K562 (cell line): Measurements from ENCODE around the gene MROH8. TPM values are rescaled to one million over a fixed set of nuclear protein-coding genes. Genes with fewer than 3 reads are reported as not detected.

Source experiments
- ATAC-seq: fragments of 200-7000 bp; cut with Tn5 transposase; 3 replicates; pipeline ENCODE4 v1.9.1; 2020; ENCODE audit warnings: moderate library complexity
- BruUV-seq: library from RNA; stranded (reverse); fragments of 400-500 nt; replicated peaks from 2 replicates; lab custom pipeline; 2021; lab: Mats Ljungman, UMichigan
- CTCF ChIA-PET: fragments of 300-600 bp; formaldehyde crosslinking; extraction: SDS; loops from one replicate; lab custom pipeline; 2021; ENCODE audit warnings: low intra/inter-chr PET ratio; lab: Yijun Ruan, JAX
- POLR2A ChIA-PET: fragments of 300-600, 350-650 bp; sonication (Branson Sonifier 250); formaldehyde crosslinking; extraction: SDS; loops from one replicate; lab custom pipeline; 2021; ENCODE audit warnings: antibody characterized with exemption, inconsistent platforms; lab: Yijun Ruan, JAX
- DNase-seq, 4 experiments: peaks; one replicate each; pipeline versions ENCODE4 v3.0.0 to v3.0.0-alpha.2; 2011 to 2018; ENCODE audit warnings: low spot score in 3 of 4, mixed read lengths in 3 of 4; ENCODE audit errors: extremely low read depth in 1 of 4
- FAIRE-seq: peaks from 2 replicates; lab custom pipeline; 2011; peaks lifted over from hg19 to GRCh38; lab: Jason Lieb, UNC
- H2AFZ ChIP-seq: 2 replicates; pipeline ENCODE4 v1.6.0; 2011; ENCODE audit warnings: low read depth, low read length, control low read depth, inconsistent platforms
- H3K27ac ChIP-seq: fragments of 200-600 bp; 3 replicates; pipeline ENCODE4 v1.8.0; 2011; ENCODE audit warnings: low read depth, mild to moderate bottlenecking, control low read depth, inconsistent platforms, low read length, moderate library complexity, mixed read lengths; ENCODE audit errors: extremely low read depth
- H3K27me3 ChIP-seq, 2 experiments: fragments of 300-600 bp in 1 of 2; 2 replicates in 1 of 2; 3 replicates in 1 of 2; pipeline versions ENCODE4 v1.6.0 to v1.8.0; 2011; ENCODE audit warnings: inconsistent platforms in 2 of 2, low read length in 2 of 2, mild to moderate bottlenecking in 1 of 2, mixed read lengths in 1 of 2, moderate library complexity in 1 of 2; ENCODE audit not compliant: control insufficient read depth in 2 of 2, insufficient read depth in 2 of 2
- H3K36me3 ChIP-seq: fragments of 300-600 bp; 3 replicates; pipeline ENCODE4 v1.8.0; 2011; ENCODE audit warnings: mild to moderate bottlenecking, low read length, inconsistent platforms; ENCODE audit not compliant: control insufficient read depth, insufficient read depth
- H3K4me1 ChIP-seq, 2 experiments: fragments of 200-600 bp in 1 of 2; replicated peaks in 1 of 2; 2 replicates in 1 of 2; 3 replicates in 1 of 2; pipeline versions ENCODE4 v1.5.1 to v1.8.0; 2011; ENCODE audit warnings: inconsistent platforms in 2 of 2, low read length in 2 of 2, mild to moderate bottlenecking in 1 of 2, mixed read lengths in 1 of 2, moderate library complexity in 1 of 2; ENCODE audit not compliant: control insufficient read depth in 2 of 2, insufficient read depth in 2 of 2
- H3K4me2 ChIP-seq: 2 replicates; pipeline ENCODE4 v1.6.1; 2011; ENCODE audit warnings: low read length, control low read depth, inconsistent platforms, mixed read lengths; ENCODE audit not compliant: insufficient read depth
- H3K4me3 ChIP-seq: fragments of 200-600 bp; sonication (generic), shearing (Covaris generic); 2 replicates; pipeline ENCODE4 v1.5.1; 2016; ENCODE audit warnings: control low read depth, inconsistent platforms
- H3K79me2 ChIP-seq: fragments of 200-600 bp; 3 replicates; pipeline ENCODE4 v1.8.0; 2011; ENCODE audit warnings: low read length, inconsistent platforms; ENCODE audit not compliant: control insufficient read depth, insufficient read depth
- H3K9ac ChIP-seq, 2 experiments: 2 replicates each; pipeline versions ENCODE4 v1.6.0 to v1.6.1; 2011; ENCODE audit warnings: low read depth in 2 of 2, low read length in 2 of 2, control low read depth in 1 of 2, inconsistent platforms in 1 of 2, mild to moderate bottlenecking in 1 of 2, mixed read lengths in 1 of 2; ENCODE audit not compliant: insufficient read depth in 1 of 2
- H3K9me1 ChIP-seq: one replicate; pipeline ENCODE4 v1.6.0; 2011; ENCODE audit warnings: inconsistent platforms, mild to moderate bottlenecking, low read length, moderate library complexity; ENCODE audit not compliant: control insufficient read depth, insufficient read depth
- H3K9me3 ChIP-seq: replicated peaks from 2 replicates; pipeline ENCODE4 v1.5.1; 2011; ENCODE audit warnings: low read depth, low read length, inconsistent platforms; ENCODE audit not compliant: control insufficient read depth, insufficient read depth
- H4K20me1 ChIP-seq: replicated peaks from 2 replicates; pipeline ENCODE4 v1.6.1; 2011; ENCODE audit warnings: low read length, inconsistent platforms, mixed read lengths; ENCODE audit not compliant: control insufficient read depth, insufficient read depth
- ATF4 ChIP-seq: fragments of 450-650 bp; formaldehyde crosslinking; IDR thresholded peaks from 2 replicates; pipeline ENCODE4 v1.4.0; 2022; ENCODE audit warnings: mild to moderate bottlenecking, moderate library complexity
- BACH1 ChIP-seq: fragments of 200-800 bp; sonication (Bioruptor generic); IDR thresholded peaks from 2 replicates; pipeline ENCODE4 v1.6.1; 2016; ENCODE audit warnings: missing genetic modification characterization, missing compliant biosample characterization
- POLR3G ChIP-seq: IDR thresholded peaks from 2 replicates; pipeline ENCODE4 v1.6.1; 2011; ENCODE audit not compliant: insufficient read length, insufficient replicate concordance; ENCODE audit errors: extremely low read depth
- RERE ChIP-seq: sonication (generic); formaldehyde crosslinking; IDR thresholded peaks from 2 replicates; pipeline ENCODE4 v1.8.0; 2023; ENCODE audit warnings: missing genetic modification reagents, mild to moderate bottlenecking, borderline replicate concordance
- ZNF395 ChIP-seq: fragments of 200-800 bp; sonication (Bioruptor generic); IDR thresholded peaks from 2 replicates; pipeline ENCODE4 v1.6.1; 2017; ENCODE audit warnings: missing genetic modification characterization, missing compliant biosample characterization
- WGBS: fragments of 100-300 bp; shearing (Covaris generic); methylation state at CpG from one replicate; pipeline ENCODE4 v1.1.6; 2016; ENCODE audit warnings: low coverage, mixed read lengths; ENCODE audit not compliant: insufficient coverage; ENCODE audit errors: missing lambda C conversion rate; 5-methylcytosine and 5-hydroxymethylcytosine counted together
- in situ Hi-C: fragments of 300-500 bp; cut with MboI; formaldehyde crosslinking; loops from 4 replicates; pipeline ENCODE4 v1.15.0; 2018; ENCODE audit warnings: inconsistent platforms, mixed read lengths
- intact Hi-C: fragments of 100-400 bp; cut with micrococcal nuclease; formaldehyde crosslinking; loops from 2 replicates; pipeline ENCODE4 v1.14.2; 2022
- polyA plus RNA-seq, 8 experiments: library from polyadenylated mRNA; depleted of rRNA in 4 of 8; stranded (reverse) in 5 of 8; unstranded in 3 of 8; fragments of >200 nt; fragmentation: Nextera tagmentation in 2 of 8; fragmentation: Illumina TruSeq in 1 of 8; extraction: Ambion mirVana in 2 of 8; extraction: Trizol in 1 of 8; gene quantifications; 2 replicates each; pipeline versions ENCODE4 v1.2.1 to v1.2.3, GENCODE V29; 2011 to 2014; ENCODE audit warnings: inconsistent platforms in 1 of 8, missing spikeins in 1 of 8
- total RNA-seq, 7 experiments: library from RNA; depleted of rRNA in 6 of 7; stranded (reverse); fragments of >200 nt in 6 of 7; fragmentation: Illumina TruSeq in 2 of 7; extraction: Trizol in 2 of 7; gene quantifications; 2 replicates each; pipeline versions ENCODE4 v1.2.1 to v1.2.3, GENCODE V29; 2011 to 2021; ENCODE audit warnings: low replicate concordance in 1 of 7

The MROH8 gene
- total and polyA plus RNA-seq, 9 of the 15 experiments (the other 6 are each of a cell fraction or from before 2014, with no cell fraction given), result 0.21 to 1.5 (median 0.78) TPM

GRCh38 chr20:37147250-37147649 is 32.1 kb downstream of the MROH8 start:
- Histone ChIP-seq H3K36me3 (no peaks in the 10 kb centered on the region), H3K4me3 (no peak overlapping the region), H3K9me3 (no peaks in the 10 kb centered on the region), H3K27me3 (no peaks in the 10 kb centered on the region), H4K20me1 (no peaks in the 10 kb centered on the region), H3K27ac (no peak overlapping the region), H2AFZ (no peak overlapping the region), H3K4me1 (no peaks in the 10 kb centered on the region), H3K9ac (no peak overlapping the region), H3K9me1 (no peaks in the 10 kb centered on the region), H3K79me2 (no peaks in the 10 kb centered on the region), H3K4me2 (no peak overlapping the region)
- ChIA-PET POLR2A (interaction anchor here (0.6 to 1.7 kb wide), 3 partner anchors 8 to 374 kb away, joined by 3 to 5 read pairs (median 3); partner anchors contain the start of genes DSN1, MROH8 and RPN2), CTCF (no interaction called here)
- 46% methylated on average over 6 of the region's 6 CpGs for WGBS
- in situ Hi-C loops (no loop called here), intact Hi-C loops (no loop called here)
- no peak for ATAC-seq
- no peak for TF ChIP-seq BACH1 (tag)
- no peak for TF ChIP-seq POLR3G
- no TSS peak for BruUV-seq
- no peak for FAIRE-seq
- DNase-seq, result no peak

- no peak for FAIRE-seq
- Histone ChIP-seq H2AFZ (no peak overlapping the region), H3K27ac (no peak overlapping the region), H3K27me3 (peaks cover 2 to 10% of the 10 kb centered on the region in 2 experiments; a peak in 1 of 5 replicates), H3K9me1 (no peaks in the 10 kb centered on the region), H3K36me3 (no peaks in the 10 kb centered on the region), H3K9ac (no peak overlapping the region), H4K20me1 (no peaks in the 10 kb centered on the region), H3K9me3 (no peaks in the 10 kb centered on the region), H3K4me2 (no peak overlapping the region), H3K79me2 (no peaks in the 10 kb centered on the region), H3K4me3 (no peak overlapping the region), H3K4me1 (no peaks in the 10 kb centered on the region)
- ChIA-PET CTCF (no interaction called here), POLR2A (interaction anchor here (1.0 to 1.4 kb wide), 4 partner anchors 13 to 50 kb away, joined by 3 to 7 read pairs (median 4); partner anchors contain the start of genes MROH8, RBL1 and RPN2)
- intact Hi-C loops (loop anchor here (5.0 kb wide), 1 partner anchor 42 kb away; no protein-coding TSS in a partner anchor), in situ Hi-C loops (no loop called here)
- no peak for ATAC-seq
- no TSS peak for BruUV-seq
- DNase-seq, result no peak
- WGBS, result 52% methylated on average over 8 of the region's 8 CpGs
- TF ChIP-seq RERE (CRISPR knock-in tag) (no peak), ZNF395 (no peak), ATF4 (CRISPR knock-in tag) (no peak)
Measured at GRCh38 chr20:37144856-37145404, 34.4 kb downstream of the MROH8 start.
